GM12878 (cell line): ENCODE measurements around the gene IL1R2. TPM values are rescaled to one million over a fixed set of nuclear protein-coding genes. Genes with fewer than 3 reads are reported as not detected.

Source experiments
- ATAC-seq: fragments of 200-7000 bp; cut with Tn5 transposase; 3 replicates; pipeline ENCODE4 v1.9.1; 2020; ENCODE audit warnings: mild to moderate bottlenecking, moderate library complexity
- BruUV-seq: library from RNA; stranded (reverse); fragments of 400-500 nt; replicated peaks from 2 replicates; lab custom pipeline; 2021; lab: Mats Ljungman, UMichigan
- CTCF ChIA-PET: fragments of 300-600 bp; sonication (Branson Sonifier 250); formaldehyde crosslinking; extraction: SDS; loops from one replicate; lab custom pipeline; 2021; ENCODE audit warnings: inconsistent platforms; lab: Yijun Ruan, JAX
- POLR2A ChIA-PET: fragments of 350-600 bp; formaldehyde crosslinking; extraction: SDS; loops from one replicate; lab custom pipeline; 2021; ENCODE audit warnings: inconsistent platforms; lab: Charles Lee
- RAD21 ChIA-PET: fragments of 300-600 bp; sonication (Branson Sonifier 250); formaldehyde crosslinking; loops from one replicate; lab custom pipeline; 2023; ENCODE audit warnings: antibody characterized with exemption; ENCODE audit not compliant: unreplicated experiment; lab: Charles Lee
- SMC1A ChIA-PET: fragments of 300-600 bp; sonication (Branson Sonifier 250); formaldehyde crosslinking; loops from one replicate; lab custom pipeline; 2023; ENCODE audit not compliant: unreplicated experiment, uncharacterized antibody; lab: Charles Lee
- DNase-seq: peaks from one replicate; pipeline ENCODE4 v3.0.0-alpha.2; 2011; ENCODE audit warnings: low read depth, low spot score
- FAIRE-seq: peaks from 3 replicates; lab custom pipeline; 2011; peaks lifted over from hg19 to GRCh38; lab: Jason Lieb, UNC
- H2AFZ ChIP-seq: 2 replicates; pipeline ENCODE4 v1.6.0; 2011; ENCODE audit warnings: low read depth, low read length, control low read depth; ENCODE audit not compliant: control insufficient read depth
- H3K27ac ChIP-seq: 2 replicates; pipeline ENCODE4 v1.5.1; 2011; ENCODE audit warnings: control low read depth; ENCODE audit not compliant: control insufficient read depth, insufficient read depth
- H3K27me3 ChIP-seq, 2 experiments: replicated peaks in 1 of 2; 2 replicates each; pipeline versions ENCODE4 v1.6.0 to v1.6.1; 2011; ENCODE audit warnings: low read length in 1 of 2; ENCODE audit not compliant: control insufficient read depth in 2 of 2, insufficient read depth in 2 of 2
- H3K36me3 ChIP-seq, 2 experiments: 2 replicates each; pipeline ENCODE4 v1.5.1; 2011; ENCODE audit warnings: low read length in 1 of 2; ENCODE audit not compliant: control insufficient read depth in 2 of 2, insufficient read depth in 2 of 2
- H3K4me1 ChIP-seq: 2 replicates; pipeline ENCODE4 v1.6.1; 2011; ENCODE audit warnings: mild to moderate bottlenecking, low read length, moderate library complexity, mixed read lengths; ENCODE audit not compliant: control insufficient read depth, insufficient read depth
- H3K4me2 ChIP-seq: 2 replicates; pipeline ENCODE4 v1.6.0; 2011; ENCODE audit warnings: control low read depth; ENCODE audit not compliant: control insufficient read depth, insufficient read depth
- H3K4me3 ChIP-seq: fragments of 200-600 bp; sonication (generic); 2 replicates; pipeline ENCODE4 v1.5.1; 2016
- H3K79me2 ChIP-seq: 2 replicates; pipeline ENCODE4 v1.6.0; 2011; ENCODE audit warnings: low read length; ENCODE audit not compliant: control insufficient read depth, insufficient read depth
- H3K9ac ChIP-seq: 2 replicates; pipeline ENCODE4 v1.8.0; 2011; ENCODE audit warnings: low read length, control low read depth, mixed read lengths; ENCODE audit not compliant: control insufficient read depth, insufficient read depth
- H3K9me3 ChIP-seq: replicated peaks from 3 replicates; pipeline ENCODE4 v1.5.1; 2011; ENCODE audit warnings: mild to moderate bottlenecking, low read length; ENCODE audit not compliant: control insufficient read depth, insufficient read depth
- H4K20me1 ChIP-seq: 2 replicates; pipeline ENCODE4 v1.6.0; 2011; ENCODE audit not compliant: control insufficient read depth, insufficient read depth
- BACH1 ChIP-seq: fragments of 450-650 bp; IDR thresholded peaks from 2 replicates; pipeline ENCODE4 v1.6.1; 2017; ENCODE audit warnings: mild to moderate bottlenecking, borderline replicate concordance
- GATAD2B ChIP-seq: fragments of 450-650 bp; conservative IDR thresholded peaks from 2 replicates; pipeline ENCODE4 v1.6.1; 2017; ENCODE audit warnings: low read depth, mild to moderate bottlenecking, moderate library complexity
- MEF2B ChIP-seq: fragments of 450-650 bp; IDR thresholded peaks from 2 replicates; pipeline ENCODE4 v1.6.1; 2018; ENCODE audit warnings: mild to moderate bottlenecking, moderate library complexity; ENCODE audit not compliant: partially characterized antibody, poor library complexity, severe bottlenecking
- MYC ChIP-seq: IDR thresholded peaks from 2 replicates; pipeline ENCODE4 v1.6.1; 2011; ENCODE audit warnings: mild to moderate bottlenecking, low read length, moderate library complexity, inconsistent platforms; ENCODE audit not compliant: insufficient read depth, insufficient replicate concordance, insufficient read length, severe bottlenecking
- NRF1 ChIP-seq: conservative IDR thresholded peaks from 2 replicates; pipeline ENCODE4 v1.6.1; 2011; ENCODE audit warnings: mild to moderate bottlenecking, low read depth, low read length, improper control_type of control experiment
- PAX8 ChIP-seq: fragments of 450-650 bp; IDR thresholded peaks from 2 replicates; pipeline ENCODE4 v1.6.1; 2017; ENCODE audit warnings: mild to moderate bottlenecking, moderate library complexity
- STAT3 ChIP-seq: IDR thresholded peaks from 2 replicates; pipeline ENCODE4 v1.6.1; 2011; ENCODE audit warnings: low read depth, low read length, improper control_type of control experiment
- TCF12 ChIP-seq: IDR thresholded peaks from 2 replicates; pipeline ENCODE4 v1.6.1; 2011; ENCODE audit warnings: low read depth, mild to moderate bottlenecking, low read length
- WGBS: methylation state at CpG from one replicate; pipeline ENCODE4 v1.1.6; 2016; ENCODE audit warnings: low lambda C conversion rate; ENCODE audit not compliant: insufficient replicate concordance, insufficient coverage; ENCODE audit errors: missing lambda C conversion rate; 5-methylcytosine and 5-hydroxymethylcytosine counted together
- in situ Hi-C: fragments of 300-500 bp; cut with MboI; formaldehyde crosslinking; loops from 9 replicates; pipeline ENCODE4 v1.14.3; 2018; ENCODE audit warnings: mixed read lengths
- intact Hi-C: fragments of 100-400 bp; cut with micrococcal nuclease; formaldehyde crosslinking; loops from one replicate; pipeline ENCODE4 v1.14.2; 2022; ENCODE audit not compliant: unreplicated experiment
- polyA plus RNA-seq, 11 experiments: library from polyadenylated mRNA; depleted of rRNA in 4 of 11; unstranded in 6 of 11; stranded (reverse) in 5 of 11; fragments of >200 nt; fragmentation: Nextera tagmentation in 4 of 11; fragmentation: Illumina TruSeq in 1 of 11; extraction: Ambion mirVana in 4 of 11; extraction: Trizol in 1 of 11; gene quantifications; 1 replicate in 1 of 11; 2 replicates in 10 of 11; pipeline versions ENCODE4 v1.2.1 to v1.2.3, GENCODE V29; 2011 to 2016; ENCODE audit warnings: inconsistent platforms in 2 of 11, missing spikeins in 2 of 11, low read depth in 1 of 11
- total RNA-seq, 4 experiments: library from RNA; depleted of rRNA in 3 of 4; stranded (reverse); fragments of >200 nt in 3 of 4; fragmentation: Illumina TruSeq in 1 of 4; extraction: Trizol in 1 of 4; gene quantifications; 2 replicates each; pipeline versions ENCODE4 v1.2.1 to v1.2.3, GENCODE V29; 2013 to 2021
- TF ChIP-seq, protein P1 (sequence below): fragments of 450-650 bp; IDR thresholded peaks from 2 replicates; pipeline ENCODE4 v1.6.1; 2016; ENCODE audit warnings: mild to moderate bottlenecking, moderate library complexity, borderline replicate concordance

The IL1R2 gene
- total and polyA plus RNA-seq, 10 of the 15 experiments (the other 5 are each of a cell fraction or from before 2014, with no cell fraction given), result 0.44 to 6.4 (median 0.62) TPM

- ChIA-PET SMC1A (interaction anchor here (0.9 to 1.2 kb wide), 3 partner anchors 10 to 27 kb away, joined by 3 read pairs; no protein-coding TSS in a partner anchor), CTCF (interaction anchor here (1.2 kb wide), 1 partner anchor 95 kb away, joined by 3 read pairs; no protein-coding TSS in a partner anchor), POLR2A (no interaction called here), RAD21 (no interaction called here)
- WGBS, result 67% methylated on average over 5 of the region's 7 CpGs
- H3K9me3 ChIP-seq, result no peaks in the 10 kb centered on the region
- DNase-seq (no peak), FAIRE-seq (no peak), ATAC-seq (no peak)
- H3K36me3 ChIP-seq, result no peaks in the 10 kb centered on the region
- in situ Hi-C loops, result no loop called here
- no peaks in the 10 kb centered on the region for H3K4me1 ChIP-seq
- H3K4me3 ChIP-seq, result no peak overlapping the region
- no peak overlapping the region for H2AFZ ChIP-seq
- TF ChIP-seq BACH1, result no peak
- TF ChIP-seq, protein P1, sequence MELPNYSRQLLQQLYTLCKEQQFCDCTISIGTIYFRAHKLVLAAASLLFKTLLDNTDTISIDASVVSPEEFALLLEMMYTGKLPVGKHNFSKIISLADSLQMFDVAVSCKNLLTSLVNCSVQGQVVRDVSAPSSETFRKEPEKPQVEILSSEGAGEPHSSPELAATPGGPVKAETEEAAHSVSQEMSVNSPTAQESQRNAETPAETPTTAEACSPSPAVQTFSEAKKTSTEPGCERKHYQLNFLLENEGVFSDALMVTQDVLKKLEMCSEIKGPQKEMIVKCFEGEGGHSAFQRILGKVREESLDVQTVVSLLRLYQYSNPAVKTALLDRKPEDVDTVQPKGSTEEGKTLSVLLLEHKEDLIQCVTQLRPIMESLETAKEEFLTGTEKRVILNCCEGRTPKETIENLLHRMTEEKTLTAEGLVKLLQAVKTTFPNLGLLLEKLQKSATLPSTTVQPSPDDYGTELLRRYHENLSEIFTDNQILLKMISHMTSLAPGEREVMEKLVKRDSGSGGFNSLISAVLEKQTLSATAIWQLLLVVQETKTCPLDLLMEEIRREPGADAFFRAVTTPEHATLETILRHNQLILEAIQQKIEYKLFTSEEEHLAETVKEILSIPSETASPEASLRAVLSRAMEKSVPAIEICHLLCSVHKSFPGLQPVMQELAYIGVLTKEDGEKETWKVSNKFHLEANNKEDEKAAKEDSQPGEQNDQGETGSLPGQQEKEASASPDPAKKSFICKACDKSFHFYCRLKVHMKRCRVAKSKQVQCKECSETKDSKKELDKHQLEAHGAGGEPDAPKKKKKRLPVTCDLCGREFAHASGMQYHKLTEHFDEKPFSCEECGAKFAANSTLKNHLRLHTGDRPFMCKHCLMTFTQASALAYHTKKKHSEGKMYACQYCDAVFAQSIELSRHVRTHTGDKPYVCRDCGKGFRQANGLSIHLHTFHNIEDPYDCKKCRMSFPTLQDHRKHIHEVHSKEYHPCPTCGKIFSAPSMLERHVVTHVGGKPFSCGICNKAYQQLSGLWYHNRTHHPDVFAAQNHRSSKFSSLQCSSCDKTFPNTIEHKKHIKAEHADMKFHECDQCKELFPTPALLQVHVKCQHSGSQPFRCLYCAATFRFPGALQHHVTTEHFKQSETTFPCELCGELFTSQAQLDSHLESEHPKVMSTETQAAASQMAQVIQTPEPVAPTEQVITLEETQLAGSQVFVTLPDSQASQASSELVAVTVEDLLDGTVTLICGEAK, result no peak
- TF ChIP-seq MEF2B, result no peak
- TF ChIP-seq STAT3, result no peak
- TF ChIP-seq PAX8, result no peak
- TF ChIP-seq NRF1, result no peak
- TF ChIP-seq TCF12, result no peak
- TF ChIP-seq GATAD2B, result no peak
- TF ChIP-seq MYC, result no peak
- no peak overlapping the region for H3K4me2 ChIP-seq
- no peaks in the 10 kb centered on the region for H4K20me1 ChIP-seq
- H3K27ac ChIP-seq, result no peak overlapping the region
- no TSS peak for BruUV-seq
- intact Hi-C loops, result no loop called here
- no peaks in the 10 kb centered on the region for H3K27me3 ChIP-seq
- no peaks in the 10 kb centered on the region for H3K79me2 ChIP-seq
- H3K9ac ChIP-seq, result no peak overlapping the region
Observed at GRCh38 chr2:101980368-101980767, 11.4 kb upstream of the IL1R2 start.
